Measurements from ENCODE around the gene LHPP.

LHPP gene

DNA sequence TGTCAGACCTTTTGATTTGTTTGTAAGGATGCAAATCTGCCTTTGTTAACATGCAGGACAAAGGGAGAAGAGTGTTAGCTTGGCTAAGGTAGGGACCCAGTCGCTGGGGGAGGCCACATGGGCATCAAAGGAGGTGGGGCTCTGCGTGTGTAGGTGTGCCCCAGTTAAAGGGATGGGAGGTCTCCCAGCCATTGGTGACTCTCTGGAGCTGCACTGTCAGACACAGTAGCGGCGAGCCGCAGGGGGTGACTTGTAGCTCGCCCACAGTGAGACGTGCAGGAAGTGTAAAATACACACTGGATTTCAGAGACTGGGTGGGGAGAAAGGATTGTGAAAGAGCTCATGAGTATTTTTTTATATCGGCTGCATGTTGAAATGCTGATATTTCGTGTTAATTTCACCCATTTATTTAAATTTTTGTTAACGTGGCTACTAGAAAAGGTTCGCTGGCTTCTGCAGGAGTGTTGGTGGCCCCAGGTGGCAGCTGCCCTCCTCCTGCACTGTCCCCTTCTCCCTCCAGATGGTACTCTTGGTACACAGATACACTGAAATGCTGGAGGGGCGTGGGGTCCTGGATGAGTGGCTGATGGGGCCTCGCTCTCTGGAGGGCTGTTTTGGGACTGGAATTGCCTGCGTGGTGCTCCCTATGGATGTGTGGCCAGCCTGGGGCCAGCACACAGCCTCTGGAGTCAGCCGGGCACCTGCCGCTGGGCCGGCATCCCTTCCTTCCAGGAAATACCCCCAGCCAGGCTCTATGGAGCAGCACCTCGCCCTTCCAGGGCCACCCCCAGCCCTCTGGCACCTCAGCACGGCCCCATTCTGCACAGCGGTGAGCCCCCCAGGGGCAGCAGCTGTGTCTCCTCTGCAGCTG, 59.2 kb downstream of the LHPP start:
- ChIA-PET POLR2A (no interaction called here), CTCF (interaction anchor here (1.1 to 1.3 kb wide), 2 partner anchors 17 to 20 kb away, joined by 3 read pairs; no protein-coding TSS in a partner anchor)
- WGBS (ENCODE audit: insufficient coverage): 97% methylated on average over 12 of the region's 20 CpGs
- H3K27ac ChIP-seq (ENCODE audit: insufficient read depth in 1 of 2, low read depth in 1 of 2, low read length in 2 of 2, poor library complexity in 1 of 2, severe bottlenecking in 2 of 2): no peak overlapping the region
- H3K4me1 ChIP-seq (ENCODE audit: control extremely low read depth in 1 of 4, control insufficient read depth in 4 of 4, insufficient read depth in 4 of 4, low read length in 3 of 4): peaks cover 0 to 13% (median 7%) of the 10 kb centered on the region in 4 experiments
- no peak for DNase-seq
- H3K4me3 ChIP-seq (ENCODE audit: control insufficient read depth in 1 of 7, extremely low read depth in 1 of 7, insufficient read depth in 4 of 7, low read depth in 2 of 7, low read length in 6 of 7): no peak overlapping the region
- no peaks in the 10 kb centered on the region for H3K9me3 ChIP-seq (ENCODE audit: control extremely low read depth in 1 of 5, control insufficient read depth in 4 of 5, insufficient read depth in 2 of 5, low read depth in 1 of 5, low read length in 4 of 5)
- H3K27me3 ChIP-seq (replicated peaks in 2 of 5; ENCODE audit: control insufficient read depth in 4 of 5, insufficient read depth in 5 of 5, low read length in 4 of 5): no peaks in the 10 kb centered on the region
- no peaks in the 10 kb centered on the region for H3K36me3 ChIP-seq (ENCODE audit: control insufficient read depth in 4 of 4, insufficient read depth in 4 of 4, low read length in 3 of 4)

DNA sequence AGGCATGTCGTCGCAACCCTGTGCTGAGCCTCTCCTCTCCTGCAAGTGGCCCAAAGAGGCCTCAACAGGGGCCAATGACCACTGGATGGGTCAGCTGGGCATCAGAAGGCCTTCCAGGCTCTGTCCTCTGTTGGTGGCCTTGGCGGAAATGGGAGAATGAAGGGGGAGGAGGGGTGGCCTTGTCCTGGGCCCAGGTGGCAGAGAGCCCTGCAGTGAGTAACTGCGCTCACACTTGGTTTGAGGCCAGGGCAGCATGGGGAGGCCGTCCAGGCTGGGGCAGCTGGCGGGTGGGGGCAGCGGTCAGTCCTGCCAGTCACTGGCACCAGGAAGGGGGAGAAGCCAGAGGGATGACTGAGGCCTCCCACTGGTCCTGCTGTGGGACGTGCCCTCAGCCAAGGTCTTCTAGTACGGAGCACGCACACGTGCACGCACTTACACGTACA, 59.8 kb downstream of the LHPP start:
- 99% methylated on average over 7 of the region's 13 CpGs for WGBS (ENCODE audit: insufficient coverage)
- peaks cover 0 to 16% (median 7%) of the 10 kb centered on the region in 4 experiments for H3K4me1 ChIP-seq (ENCODE audit: control extremely low read depth in 1 of 4, control insufficient read depth in 4 of 4, insufficient read depth in 4 of 4, low read length in 3 of 4)
- no peaks in the 10 kb centered on the region for H3K36me3 ChIP-seq (ENCODE audit: control insufficient read depth in 4 of 4, insufficient read depth in 4 of 4, low read length in 3 of 4)
- no peak overlapping the region for H3K4me3 ChIP-seq (ENCODE audit: control insufficient read depth in 1 of 7, extremely low read depth in 1 of 7, insufficient read depth in 4 of 7, low read depth in 2 of 7, low read length in 6 of 7)
- POLR2A ChIA-PET: no interaction called here
- no peaks in the 10 kb centered on the region for H3K9me3 ChIP-seq (ENCODE audit: control extremely low read depth in 1 of 5, control insufficient read depth in 4 of 5, insufficient read depth in 2 of 5, low read depth in 1 of 5, low read length in 4 of 5)
- no peaks in the 10 kb centered on the region for H3K27me3 ChIP-seq (replicated peaks in 2 of 5; ENCODE audit: control insufficient read depth in 4 of 5, insufficient read depth in 5 of 5, low read length in 4 of 5)
- no peak for DNase-seq
- no peak overlapping the region for H3K27ac ChIP-seq (ENCODE audit: insufficient read depth in 1 of 2, low read depth in 1 of 2, low read length in 2 of 2, poor library complexity in 1 of 2, severe bottlenecking in 2 of 2)
- CTCF ChIA-PET: interaction anchor here (1.3 kb wide), 1 partner anchor 19 kb away, joined by 3 read pairs; no protein-coding TSS in a partner anchor

DNA sequence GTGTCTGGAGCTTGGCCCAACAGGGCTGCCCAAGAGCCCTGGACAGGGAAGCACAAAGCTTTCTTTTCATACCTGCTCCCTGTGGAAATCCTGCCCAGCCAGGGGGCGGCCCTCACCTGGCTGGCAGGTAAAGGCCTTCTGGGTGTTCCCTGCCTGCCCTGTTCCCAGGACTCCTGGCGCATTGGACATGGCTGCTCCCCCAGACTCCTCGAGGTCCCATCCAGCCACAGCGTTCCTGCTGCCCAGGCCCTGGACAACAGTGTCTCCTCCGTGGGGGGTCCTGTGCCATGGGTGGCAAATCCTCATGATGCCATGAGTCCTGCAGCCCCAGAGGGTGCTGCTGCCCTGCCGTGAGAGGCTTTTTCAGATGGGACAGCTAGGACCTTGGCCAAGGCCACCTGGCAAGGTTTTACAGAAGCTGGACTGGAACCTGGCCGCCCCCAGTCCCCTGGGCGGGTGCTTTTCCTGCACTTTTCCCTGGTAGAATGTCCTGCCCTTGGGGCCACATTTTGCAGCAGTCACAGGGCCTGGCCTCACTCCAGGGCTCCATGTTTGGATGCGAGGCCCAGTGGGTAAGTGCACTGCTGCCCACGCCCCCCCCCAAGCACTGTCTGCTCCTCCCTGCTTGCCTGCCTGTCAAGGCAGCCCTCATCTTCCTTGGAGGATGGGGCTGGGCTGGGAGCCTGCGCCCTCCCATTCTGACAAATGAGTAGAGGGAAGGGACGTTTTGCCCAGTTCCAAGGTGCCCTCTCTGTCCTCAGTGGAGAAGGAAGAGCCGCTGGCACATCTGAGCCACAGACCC, 60.7 kb downstream of the LHPP start:
- DNase-seq: no peak
- ChIA-PET POLR2A (no interaction called here), CTCF (interaction anchor here (0.9 to 1.3 kb wide), 2 partner anchors 8 to 18 kb away, joined by 3 read pairs; no protein-coding TSS in a partner anchor)
- WGBS (ENCODE audit: insufficient coverage): 93% methylated on average over 12 of the region's 13 CpGs
- no peak overlapping the region for H3K27ac ChIP-seq (ENCODE audit: insufficient read depth in 1 of 2, low read depth in 1 of 2, low read length in 2 of 2, poor library complexity in 1 of 2, severe bottlenecking in 2 of 2)
- no peak overlapping the region for H3K4me3 ChIP-seq (ENCODE audit: control insufficient read depth in 1 of 7, extremely low read depth in 1 of 7, insufficient read depth in 4 of 7, low read depth in 2 of 7, low read length in 6 of 7)
- H3K9me3 ChIP-seq (ENCODE audit: control extremely low read depth in 1 of 5, control insufficient read depth in 4 of 5, insufficient read depth in 2 of 5, low read depth in 1 of 5, low read length in 4 of 5): no peaks in the 10 kb centered on the region
- H3K4me1 ChIP-seq (ENCODE audit: control extremely low read depth in 1 of 4, control insufficient read depth in 4 of 4, insufficient read depth in 4 of 4, low read length in 3 of 4): peaks cover 0 to 25% (median 11%) of the 10 kb centered on the region in 4 experiments
- H3K36me3 ChIP-seq (ENCODE audit: control insufficient read depth in 4 of 4, insufficient read depth in 4 of 4, low read length in 3 of 4): no peaks in the 10 kb centered on the region
- no peaks in the 10 kb centered on the region for H3K27me3 ChIP-seq (replicated peaks in 2 of 5; ENCODE audit: control insufficient read depth in 4 of 5, insufficient read depth in 5 of 5, low read length in 4 of 5)

DNA sequence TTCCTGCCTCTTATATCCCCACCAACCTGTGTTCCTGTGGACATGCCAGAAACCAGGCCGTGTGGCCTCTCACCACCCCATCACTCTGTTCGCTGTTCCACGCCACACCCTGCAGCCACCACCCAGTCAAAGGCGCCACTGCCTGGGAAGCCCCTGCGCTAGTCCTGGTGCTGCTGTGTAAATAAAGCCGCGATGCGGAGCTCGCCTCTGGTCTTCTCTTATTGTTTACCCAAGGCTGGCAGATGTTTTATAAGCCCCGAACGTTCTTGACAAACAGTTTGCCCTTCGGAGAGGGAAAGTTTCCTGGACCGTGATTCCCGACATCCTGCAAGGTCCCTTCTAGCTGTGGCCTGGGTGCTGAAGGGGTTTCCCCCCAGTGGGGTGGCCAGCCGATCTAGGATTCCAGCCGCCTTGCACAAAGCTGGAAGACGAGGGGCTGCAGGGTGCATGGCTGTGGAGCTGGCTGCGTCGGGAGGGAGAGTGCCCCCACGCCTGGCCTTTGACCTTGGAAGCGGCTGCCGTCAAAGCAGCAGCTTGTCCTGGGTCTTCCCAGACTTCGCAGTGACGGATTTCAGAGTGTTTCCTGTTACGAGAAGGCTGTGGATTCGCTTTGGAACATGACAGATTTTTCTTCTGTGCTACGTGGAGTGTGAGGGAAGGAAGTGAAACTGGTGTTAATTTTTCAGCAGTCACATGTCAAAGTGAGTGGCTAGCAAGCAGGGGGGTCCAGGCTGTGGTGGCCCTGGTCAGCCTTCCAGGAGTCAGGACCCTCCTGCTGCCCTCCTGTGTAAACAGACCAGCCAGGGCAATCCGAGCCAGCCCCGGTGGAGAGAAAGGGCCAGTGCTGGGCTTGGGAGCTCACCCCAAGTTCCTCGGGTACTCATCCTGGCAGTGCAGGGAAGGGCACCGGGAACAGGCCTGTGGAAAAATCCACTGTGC, 61.6 kb downstream of the LHPP start:
- 74% methylated on average over 31 of the region's 31 CpGs for WGBS (ENCODE audit: insufficient coverage)
- ChIA-PET POLR2A (no interaction called here), CTCF (interaction anchor here (0.9 kb wide), 1 partner anchor 9 kb away, joined by 3 read pairs; no protein-coding TSS in a partner anchor)
- H3K9me3 ChIP-seq (ENCODE audit: control extremely low read depth in 1 of 5, control insufficient read depth in 4 of 5, insufficient read depth in 2 of 5, low read depth in 1 of 5, low read length in 4 of 5): no peaks in the 10 kb centered on the region
- no peaks in the 10 kb centered on the region for H3K36me3 ChIP-seq (ENCODE audit: control insufficient read depth in 4 of 4, insufficient read depth in 4 of 4, low read length in 3 of 4)
- peak overlapping the region in 1 of 7 experiments; percentile 61 for H3K4me3 ChIP-seq (ENCODE audit: control insufficient read depth in 1 of 7, extremely low read depth in 1 of 7, insufficient read depth in 4 of 7, low read depth in 2 of 7, low read length in 6 of 7)
- peaks cover 0 to 27% (median 11%) of the 10 kb centered on the region in 4 experiments for H3K4me1 ChIP-seq (ENCODE audit: control extremely low read depth in 1 of 4, control insufficient read depth in 4 of 4, insufficient read depth in 4 of 4, low read length in 3 of 4)
- H3K27me3 ChIP-seq (replicated peaks in 2 of 5; ENCODE audit: control insufficient read depth in 4 of 5, insufficient read depth in 5 of 5, low read length in 4 of 5): no peaks in the 10 kb centered on the region
- DNase-seq: no peak
- no peak overlapping the region for H3K27ac ChIP-seq (ENCODE audit: insufficient read depth in 1 of 2, low read depth in 1 of 2, low read length in 2 of 2, poor library complexity in 1 of 2, severe bottlenecking in 2 of 2)

GRCh38 chr10:124523901-124524300, 62.3 kb downstream of the LHPP start:
- peaks cover 0 to 27% (median 11%) of the 10 kb centered on the region in 4 experiments for H3K4me1 ChIP-seq (ENCODE audit: control extremely low read depth in 1 of 4, control insufficient read depth in 4 of 4, insufficient read depth in 4 of 4, low read length in 3 of 4)
- 88% methylated on average over 4 of the region's 5 CpGs for WGBS (ENCODE audit: insufficient coverage)
- no peak for DNase-seq
- H3K27me3 ChIP-seq (replicated peaks in 2 of 5; ENCODE audit: control insufficient read depth in 4 of 5, insufficient read depth in 5 of 5, low read length in 4 of 5): no peaks in the 10 kb centered on the region
- ChIA-PET POLR2A (no interaction called here), CTCF (interaction anchor here (0.8 to 1.1 kb wide), 3 partner anchors 10 to 52 kb away, joined by 3 to 4 read pairs (median 3); no protein-coding TSS in a partner anchor)
- H3K27ac ChIP-seq (ENCODE audit: insufficient read depth in 1 of 2, low read depth in 1 of 2, low read length in 2 of 2, poor library complexity in 1 of 2, severe bottlenecking in 2 of 2): no peak overlapping the region
- no peaks in the 10 kb centered on the region for H3K36me3 ChIP-seq (ENCODE audit: control insufficient read depth in 4 of 4, insufficient read depth in 4 of 4, low read length in 3 of 4)
- H3K4me3 ChIP-seq (ENCODE audit: control insufficient read depth in 1 of 7, extremely low read depth in 1 of 7, insufficient read depth in 4 of 7, low read depth in 2 of 7, low read length in 6 of 7): no peak overlapping the region
- no peaks in the 10 kb centered on the region for H3K9me3 ChIP-seq (ENCODE audit: control extremely low read depth in 1 of 5, control insufficient read depth in 4 of 5, insufficient read depth in 2 of 5, low read depth in 1 of 5, low read length in 4 of 5)

GRCh38 chr10:124524991-124525653, 63.5 kb downstream of the LHPP start:
- WGBS (ENCODE audit: insufficient coverage): 80% methylated on average over 16 of the region's 23 CpGs
- Histone ChIP-seq H3K4me3 (ENCODE audit: control insufficient read depth in 1 of 7, extremely low read depth in 1 of 7, insufficient read depth in 4 of 7, low read depth in 2 of 7, low read length in 6 of 7) (no peak overlapping the region), H3K4me1 (ENCODE audit: control extremely low read depth in 1 of 4, control insufficient read depth in 4 of 4, insufficient read depth in 4 of 4, low read length in 3 of 4) (peaks cover 0 to 27% (median 11%) of the 10 kb centered on the region in 4 experiments), H3K36me3 (ENCODE audit: control insufficient read depth in 4 of 4, insufficient read depth in 4 of 4, low read length in 3 of 4) (no peaks in the 10 kb centered on the region), H3K9me3 (ENCODE audit: control extremely low read depth in 1 of 5, control insufficient read depth in 4 of 5, insufficient read depth in 2 of 5, low read depth in 1 of 5, low read length in 4 of 5) (no peaks in the 10 kb centered on the region), H3K27me3 (replicated peaks in 2 of 5; ENCODE audit: control insufficient read depth in 4 of 5, insufficient read depth in 5 of 5, low read length in 4 of 5) (no peaks in the 10 kb centered on the region), H3K27ac (ENCODE audit: insufficient read depth in 1 of 2, low read depth in 1 of 2, low read length in 2 of 2, poor library complexity in 1 of 2, severe bottlenecking in 2 of 2) (no peak overlapping the region)
- ChIA-PET POLR2A (interaction anchor here (0.5 to 0.6 kb wide), 2 partner anchors 71 to 195 kb away, joined by 3 to 6 read pairs; no protein-coding TSS in a partner anchor), CTCF (interaction anchor here (1.1 to 1.2 kb wide), 2 partner anchors 53 to 220 kb away, joined by 3 to 4 read pairs; no protein-coding TSS in a partner anchor)
- no peak for DNase-seq
